Karpas-422 (cell line): ENCODE data around the gene MACROD2. TPM values are rescaled to one million over a fixed set of nuclear protein-coding genes. Genes with fewer than 3 reads are reported as not detected.
"Not testable (repeated sequence)": the region's sequence is repeated elsewhere in the genome, so short reads cannot be mapped to it uniquely, and the experiment has no call there.

Experiments used
- DNase-seq: peaks from one replicate; pipeline ENCODE4 v3.0.0-alpha.2; 2015
- H2AFZ ChIP-seq: fragments of 200-600 bp; sonication (generic); 2 replicates; pipeline ENCODE4 v1.6.1; 2014; ENCODE audit warnings: antibody characterized with exemption, low read length, mixed read lengths
- H3K27ac ChIP-seq: fragments of 200-600 bp; sonication (generic); 2 replicates; pipeline ENCODE4 v1.5.1; 2014; ENCODE audit warnings: mild to moderate bottlenecking, low read length, moderate library complexity
- H3K27me3 ChIP-seq: fragments of 200-600 bp; sonication (generic); 2 replicates; pipeline ENCODE4 v1.6.1; 2014; ENCODE audit warnings: low read length, mixed read lengths
- H3K36me3 ChIP-seq: fragments of 200-600 bp; sonication (generic); 2 replicates; pipeline ENCODE4 v1.6.1; 2014; ENCODE audit warnings: low read length, mixed read lengths; ENCODE audit not compliant: insufficient read depth
- H3K4me1 ChIP-seq: fragments of 200-600 bp; sonication (generic); 2 replicates; pipeline ENCODE4 v1.6.1; 2014; ENCODE audit warnings: mild to moderate bottlenecking, low read length, mixed read lengths
- H3K4me2 ChIP-seq: fragments of 200-600 bp; sonication (generic); 2 replicates; pipeline ENCODE4 v1.6.1; 2014; ENCODE audit warnings: low read length, low read depth, mild to moderate bottlenecking; ENCODE audit not compliant: poor library complexity, severe bottlenecking
- H3K4me3 ChIP-seq: fragments of 200-600 bp; sonication (generic); 2 replicates; pipeline ENCODE4 v1.5.1; 2014; ENCODE audit warnings: mild to moderate bottlenecking, antibody characterized with exemption, low read length, mixed read lengths
- H3K79me2 ChIP-seq: fragments of 200-600 bp; sonication (generic); 2 replicates; pipeline ENCODE4 v1.6.1; 2014; ENCODE audit warnings: mild to moderate bottlenecking, low read length, mixed read lengths
- H3K9ac ChIP-seq: fragments of 200-600 bp; sonication (generic); 2 replicates; pipeline ENCODE4 v1.6.0; 2014; ENCODE audit warnings: low read length
- H3K9me2 ChIP-seq: fragments of 200-600 bp; sonication (generic), shearing (Covaris generic); replicated peaks from 2 replicates; pipeline ENCODE4 v1.6.0; 2014; ENCODE audit warnings: mild to moderate bottlenecking, low read length, moderate library complexity; ENCODE audit not compliant: insufficient read depth
- H3K9me3 ChIP-seq: fragments of 300-700, 200-600 bp; sonication (generic); 2 replicates; pipeline ENCODE4 v1.6.1; 2014; ENCODE audit warnings: low read length, mixed read lengths
- H4K20me1 ChIP-seq: fragments of 200-600 bp; sonication (generic); 2 replicates; pipeline ENCODE4 v1.6.1; 2014; ENCODE audit warnings: mild to moderate bottlenecking, antibody characterized with exemption, low read length, low read depth; ENCODE audit not compliant: insufficient read depth
- total RNA-seq: library from RNA; depleted of rRNA; stranded (reverse); fragments of >200 nt; shearing (Covaris generic); gene quantifications from 2 replicates; pipeline ENCODE4 v1.2.3, GENCODE V29; 2014; ENCODE audit warnings: low replicate concordance

Gene MACROD2
- total RNA-seq, 1 experiment from 2014 or later: 0.15 TPM

- no peaks in the 10 kb centered on the region for H3K4me1 ChIP-seq
- no peaks in the 10 kb centered on the region for H3K27me3 ChIP-seq
- no peaks in the 10 kb centered on the region for H3K79me2 ChIP-seq
- no peaks in the 10 kb centered on the region for H3K9me2 ChIP-seq
- H3K9me3 ChIP-seq: no peaks in the 10 kb centered on the region
- no peaks in the 10 kb centered on the region for H3K36me3 ChIP-seq
- H4K20me1 ChIP-seq: no peaks in the 10 kb centered on the region
- H3K27ac ChIP-seq: no peak overlapping the region
- H3K4me3 ChIP-seq: no peak overlapping the region
- no peak overlapping the region for H3K4me2 ChIP-seq
- no peak overlapping the region for H3K9ac ChIP-seq
- no peak for DNase-seq
- H2AFZ ChIP-seq: no peak overlapping the region
Measured at GRCh38 chr20:15520930-15521524, 1525.7 kb downstream of the MACROD2 start.

DNA sequence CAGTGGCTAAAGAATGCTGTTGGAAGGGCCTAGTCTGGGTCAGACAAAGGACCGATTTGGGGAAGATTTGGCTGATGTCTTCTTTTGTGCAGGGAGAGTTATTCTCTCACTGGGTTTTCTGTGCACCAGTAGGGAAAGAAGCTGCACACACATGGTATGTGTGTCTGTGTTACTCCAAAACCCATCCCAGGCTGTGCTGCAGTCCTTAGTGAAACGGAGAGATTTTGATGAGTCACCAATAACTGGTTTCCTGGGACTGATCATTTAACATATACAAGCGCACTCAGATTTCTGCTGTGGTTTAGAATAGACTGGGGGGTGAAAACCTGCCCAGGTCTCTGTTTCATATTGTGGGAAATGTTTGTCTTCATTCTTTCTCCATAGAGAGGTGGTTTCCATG lies 1528.1 kb downstream of the MACROD2 start:
- Histone ChIP-seq H3K9me3 (no peaks in the 10 kb centered on the region), H3K9ac (no peak overlapping the region), H3K27me3 (no peaks in the 10 kb centered on the region), H3K4me2 (no peak overlapping the region), H3K4me3 (no peak overlapping the region), H3K27ac (no peak overlapping the region), H3K36me3 (no peaks in the 10 kb centered on the region), H4K20me1 (no peaks in the 10 kb centered on the region), H3K9me2 (no peaks in the 10 kb centered on the region), H3K4me1 (no peaks in the 10 kb centered on the region), H2AFZ (no peak overlapping the region), H3K79me2 (no peaks in the 10 kb centered on the region)
- no peak for DNase-seq

GRCh38 chr20:15528391-15529111 lies 1533.2 kb downstream of the MACROD2 start:
- no peak overlapping the region for H3K27ac ChIP-seq
- DNase-seq: no peak
- no peaks in the 10 kb centered on the region for H3K9me3 ChIP-seq
- H3K9ac ChIP-seq: no peak overlapping the region
- H3K4me2 ChIP-seq: no peak overlapping the region
- H3K36me3 ChIP-seq: no peaks in the 10 kb centered on the region
- H3K79me2 ChIP-seq: no peaks in the 10 kb centered on the region
- no peaks in the 10 kb centered on the region for H4K20me1 ChIP-seq
- H3K27me3 ChIP-seq: no peaks in the 10 kb centered on the region
- H3K9me2 ChIP-seq: no peaks in the 10 kb centered on the region
- H2AFZ ChIP-seq: no peak overlapping the region
- H3K4me1 ChIP-seq: no peaks in the 10 kb centered on the region
- no peak overlapping the region for H3K4me3 ChIP-seq

GRCh38 chr20:15535863-15536262 lies 1540.5 kb downstream of the MACROD2 start:
- no peak overlapping the region for H3K4me2 ChIP-seq
- H3K27ac ChIP-seq: no peak overlapping the region
- H3K36me3 ChIP-seq: no peaks in the 10 kb centered on the region
- H4K20me1 ChIP-seq: no peaks in the 10 kb centered on the region
- H3K79me2 ChIP-seq: no peaks in the 10 kb centered on the region
- H3K27me3 ChIP-seq: no peaks in the 10 kb centered on the region
- H2AFZ ChIP-seq: no peak overlapping the region
- H3K4me1 ChIP-seq: no peaks in the 10 kb centered on the region
- H3K9ac ChIP-seq: no peak overlapping the region
- no peak overlapping the region for H3K4me3 ChIP-seq
- H3K9me2 ChIP-seq: no peaks in the 10 kb centered on the region
- DNase-seq: no peak
- H3K9me3 ChIP-seq: no peaks in the 10 kb centered on the region

- DNase-seq, H3K9me3 ChIP-seq, H3K4me2 ChIP-seq, H3K27ac ChIP-seq, H4K20me1 ChIP-seq, H3K4me3 ChIP-seq, H3K36me3 ChIP-seq, H2AFZ ChIP-seq, H3K9me2 ChIP-seq, H3K79me2 ChIP-seq, H3K27me3 ChIP-seq, H3K4me1 ChIP-seq, H3K9ac ChIP-seq: not testable (repeated sequence)
Measured at GRCh38 chr20:15537200-15537599, 1541.9 kb downstream of the MACROD2 start.

GRCh38 chr20:15542655-15543054 lies 1547.3 kb downstream of the MACROD2 start:
- Histone ChIP-seq H2AFZ (no peak overlapping the region), H3K79me2 (no peaks in the 10 kb centered on the region), H3K4me3 (no peak overlapping the region), H3K4me1 (no peaks in the 10 kb centered on the region), H3K27me3 (no peaks in the 10 kb centered on the region), H3K9me3 (no peaks in the 10 kb centered on the region), H4K20me1 (no peaks in the 10 kb centered on the region), H3K9ac (no peak overlapping the region), H3K27ac (no peak overlapping the region), H3K4me2 (no peak overlapping the region), H3K9me2 (no peaks in the 10 kb centered on the region), H3K36me3 (no peaks in the 10 kb centered on the region)
- no peak for DNase-seq

GRCh38 chr20:15544742-15545141 lies 1549.4 kb downstream of the MACROD2 start:
- no peak for DNase-seq
- Histone ChIP-seq H3K9ac (no peak overlapping the region), H3K9me2 (no peaks in the 10 kb centered on the region), H3K4me2 (no peak overlapping the region), H3K79me2 (no peaks in the 10 kb centered on the region), H3K27ac (no peak overlapping the region), H3K4me3 (no peak overlapping the region), H2AFZ (no peak overlapping the region), H3K9me3 (no peaks in the 10 kb centered on the region), H4K20me1 (no peaks in the 10 kb centered on the region), H3K27me3 (no peaks in the 10 kb centered on the region), H3K36me3 (no peaks in the 10 kb centered on the region), H3K4me1 (no peaks in the 10 kb centered on the region)

- Histone ChIP-seq H3K36me3 (no peaks in the 10 kb centered on the region), H3K9me2 (no peaks in the 10 kb centered on the region), H3K27ac (no peak overlapping the region), H3K4me2 (no peak overlapping the region), H3K79me2 (no peaks in the 10 kb centered on the region), H3K9ac (no peak overlapping the region), H3K27me3 (no peaks in the 10 kb centered on the region), H4K20me1 (no peaks in the 10 kb centered on the region), H3K4me3 (no peak overlapping the region), H2AFZ (no peak overlapping the region), H3K4me1 (no peaks in the 10 kb centered on the region), H3K9me3 (no peaks in the 10 kb centered on the region)
- no peak for DNase-seq
Measured at GRCh38 chr20:15546525-15547023, 1551.3 kb downstream of the MACROD2 start.
